NT2/D1 (cell line): ENCODE data around the gene PLIN4.

Experiments used
- DNase-seq: peaks from one replicate; pipeline ENCODE4 v3.0.0-alpha.2; 2011; ENCODE audit warnings: low read depth, low spot score
- H3K27me3 ChIP-seq: 2 replicates; pipeline ENCODE4 v1.6.0; 2011; ENCODE audit warnings: mild to moderate bottlenecking; ENCODE audit not compliant: insufficient read length, insufficient read depth
- H3K36me3 ChIP-seq: 2 replicates; pipeline ENCODE4 v1.6.1; 2011; ENCODE audit warnings: mild to moderate bottlenecking, low read length, mixed read lengths; ENCODE audit not compliant: insufficient read depth, insufficient read length
- H3K4me1 ChIP-seq: 2 replicates; pipeline ENCODE4 v1.5.1; 2011; ENCODE audit not compliant: insufficient read depth, insufficient read length
- H3K4me3 ChIP-seq: 2 replicates; pipeline ENCODE4 v1.5.1; 2011; ENCODE audit warnings: low read depth; ENCODE audit not compliant: insufficient read length
- H3K9ac ChIP-seq: 2 replicates; pipeline ENCODE4 v1.6.0; 2011; ENCODE audit warnings: low read depth; ENCODE audit not compliant: insufficient read length
- H3K9me3 ChIP-seq: 2 replicates; pipeline ENCODE4 v1.5.1; 2011; ENCODE audit warnings: mild to moderate bottlenecking, low read length; ENCODE audit not compliant: insufficient read depth
- SUZ12 ChIP-seq: IDR thresholded peaks from 2 replicates; pipeline ENCODE4 v1.6.1; 2011; ENCODE audit not compliant: insufficient read length, insufficient read depth; ENCODE audit errors: extremely low read depth
- YY1 ChIP-seq: IDR thresholded peaks from 2 replicates; pipeline ENCODE4 v1.6.1; 2011; ENCODE audit not compliant: insufficient read length, insufficient read depth
- ZNF274 ChIP-seq: IDR thresholded peaks from 2 replicates; pipeline ENCODE4 v1.6.1; 2011; ENCODE audit warnings: mild to moderate bottlenecking, low read depth, low read length

Gene PLIN4

GRCh38 chr19:4557971-4558941 lies 40.0 kb upstream of the PLIN4 start:
- H3K9me3 ChIP-seq: no peaks in the 10 kb centered on the region
- TF ChIP-seq YY1 (no peak), SUZ12 (no peak), ZNF274 (no peak)
- H3K4me3 ChIP-seq: no peak overlapping the region
- DNase-seq: peak; percentile 56
- H3K4me1 ChIP-seq: peaks cover 12% of the 10 kb centered on the region
- H3K36me3 ChIP-seq: peaks cover 16% of the 10 kb centered on the region
- peak overlapping the region; percentile 53 for H3K9ac ChIP-seq
- no peaks in the 10 kb centered on the region for H3K27me3 ChIP-seq

- no peak for DNase-seq
- TF ChIP-seq ZNF274 (no peak), YY1 (no peak)
- peaks cover 12% of the 10 kb centered on the region for H3K4me1 ChIP-seq
- H3K27me3 ChIP-seq: no peaks in the 10 kb centered on the region
- H3K9ac ChIP-seq: peak overlapping the region; percentile 53
- H3K4me3 ChIP-seq: no peak overlapping the region
- peaks cover 24% of the 10 kb centered on the region for H3K36me3 ChIP-seq
- H3K9me3 ChIP-seq: no peaks in the 10 kb centered on the region
Measured at GRCh38 chr19:4557144-4557970, 39.1 kb upstream of the PLIN4 start.

- H3K36me3 ChIP-seq: peaks cover 29% of the 10 kb centered on the region
- H3K27me3 ChIP-seq: no peaks in the 10 kb centered on the region
- TF ChIP-seq ZNF274: no peak
- TF ChIP-seq YY1: no peak
- TF ChIP-seq SUZ12: no peak
- H3K4me1 ChIP-seq: peaks cover 12% of the 10 kb centered on the region
- peak; percentile 38 for DNase-seq
- no peak overlapping the region for H3K4me3 ChIP-seq
- no peak overlapping the region for H3K9ac ChIP-seq
- H3K9me3 ChIP-seq: no peaks in the 10 kb centered on the region
Measured at GRCh38 chr19:4556597-4557127, 38.4 kb upstream of the PLIN4 start.

GRCh38 chr19:4555657-4556561 lies 37.6 kb upstream of the PLIN4 start:
- Histone ChIP-seq H3K36me3 (peaks cover 29% of the 10 kb centered on the region), H3K4me1 (peaks cover 12% of the 10 kb centered on the region), H3K27me3 (no peaks in the 10 kb centered on the region), H3K9me3 (no peaks in the 10 kb centered on the region), H3K9ac (no peak overlapping the region), H3K4me3 (no peak overlapping the region)
- no peak for TF ChIP-seq YY1
- no peak for TF ChIP-seq SUZ12
- TF ChIP-seq ZNF274: no peak
- DNase-seq: no peak

GRCh38 chr19:4554717-4555116 lies 36.4 kb upstream of the PLIN4 start:
- TF ChIP-seq SUZ12: no peak
- no peaks in the 10 kb centered on the region for H3K27me3 ChIP-seq
- H3K4me1 ChIP-seq: peaks cover 12% of the 10 kb centered on the region
- no peak overlapping the region for H3K4me3 ChIP-seq
- no peak for DNase-seq
- no peaks in the 10 kb centered on the region for H3K9me3 ChIP-seq
- peaks cover 33% of the 10 kb centered on the region for H3K36me3 ChIP-seq
- no peak overlapping the region for H3K9ac ChIP-seq

- no peak for DNase-seq
- Histone ChIP-seq H3K27me3 (no peaks in the 10 kb centered on the region), H3K9ac (no peak overlapping the region), H3K4me3 (no peak overlapping the region), H3K4me1 (peaks cover 12% of the 10 kb centered on the region), H3K9me3 (no peaks in the 10 kb centered on the region), H3K36me3 (peaks cover 33% of the 10 kb centered on the region)
- TF ChIP-seq SUZ12: no peak
Measured at GRCh38 chr19:4553775-4554174, 35.5 kb upstream of the PLIN4 start.
